Measurements from ENCODE around the gene ENKD1. TPM values are rescaled to one million over a fixed set of nuclear protein-coding genes. Genes with fewer than 3 reads are reported as not detected.

ENKD1 gene
- total and polyA plus RNA-seq, 9 donors: 8.0 to 45.6 (median 21.7) TPM

- TF ChIP-seq CTCF (IDR thresholded peaks at IDR 0.05) (peak; percentile 30 to 61 (median 54)), POLR2A (IDR thresholded peaks at IDR 0.05) (no peak), EP300 (IDR thresholded peaks at IDR 0.05) (no peak)
- WGBS, 3 donors: 21 to 31% (median 24%) methylated on average over 13 of the region's 13 CpGs
- peak; percentile 62 to 79 (median 76) for DNase-seq
- H3K27ac ChIP-seq: peak overlapping the region; percentile 46 to 72
- H3K36me3 ChIP-seq: no peaks in the 10 kb centered on the region
- no peak overlapping the region for H3K4me3 ChIP-seq
- no peaks in the 10 kb centered on the region for H3K9me3 ChIP-seq
- intact Hi-C loops (cut with DNase I): loop anchor here in 2 of 4 donors (10.0 kb wide), 2 partner anchors 132 to 352 kb away; partner anchors contain the start of genes DDX28 (in 1 of the 2), DUS2 (in 1 of the 2), RANBP10 (in 1 of the 2) and TSNAXIP1 (in 1 of the 2)
- peaks cover 12% of the 10 kb centered on the region for H3K4me1 ChIP-seq (ENCODE audit: insufficient read depth)
- H3K27me3 ChIP-seq: no peaks in the 10 kb centered on the region
Measured at GRCh38 chr16:67672739-67673662, 6.5 kb upstream of the ENKD1 start.

GRCh38 chr16:67672306-67672705, 5.8 kb upstream of the ENKD1 start:
- Histone ChIP-seq H3K4me3 (no peak overlapping the region), H3K36me3 (no peaks in the 10 kb centered on the region), H3K9me3 (no peaks in the 10 kb centered on the region), H3K27ac (peak overlapping the region in 1 of 2 donors; percentile 72), H3K4me1 (ENCODE audit: insufficient read depth) (peaks cover 15% of the 10 kb centered on the region), H3K27me3 (no peaks in the 10 kb centered on the region)
- WGBS, 3 donors: 47 to 52% (median 48%) methylated on average over 4 of the region's 4 CpGs
- TF ChIP-seq POLR2A (IDR thresholded peaks at IDR 0.05) (no peak), CTCF (IDR thresholded peaks at IDR 0.05) (no peak), EP300 (IDR thresholded peaks at IDR 0.05) (no peak)
- peak in 2 of 5 donors; percentile 30 to 38 for DNase-seq
- intact Hi-C loops (cut with DNase I): loop anchor here in 2 of 4 donors (10.0 kb wide), 2 partner anchors 132 to 352 kb away; partner anchors contain the start of genes DDX28 (in 1 of the 2), DUS2 (in 1 of the 2), RANBP10 (in 1 of the 2) and TSNAXIP1 (in 1 of the 2)

- intact Hi-C loops (cut with DNase I): loop anchor here (5.0 to 10.0 kb wide), 6 partner anchors 107 to 355 kb away; partner anchors contain the start of genes RIPOR1 (in 2 of the 4), CTCF (in 1 of the 4), CTRL (in 1 of the 4) and DDX28 (in 1 of the 4)
- H3K36me3 ChIP-seq: no peaks in the 10 kb centered on the region
- H3K4me3 ChIP-seq: no peak overlapping the region
- H3K4me1 ChIP-seq (ENCODE audit: insufficient read depth): peaks cover 20% of the 10 kb centered on the region
- WGBS, 3 donors: 86 to 88% (median 87%) methylated on average over 10 of the region's 10 CpGs
- no peaks in the 10 kb centered on the region for H3K9me3 ChIP-seq
- H3K27me3 ChIP-seq: no peaks in the 10 kb centered on the region
- peak in 2 of 5 donors; percentile 15 to 28 for DNase-seq
- H3K27ac ChIP-seq: no peak overlapping the region
- TF ChIP-seq EP300 (IDR thresholded peaks at IDR 0.05) (no peak), POLR2A (IDR thresholded peaks at IDR 0.05) (no peak), CTCF (IDR thresholded peaks at IDR 0.05) (no peak)
Measured at GRCh38 chr16:67669499-67670101, 3.0 kb upstream of the ENKD1 start.

GRCh38 chr16:67668495-67669157, 2.1 kb upstream of the ENKD1 start:
- intact Hi-C loops (cut with DNase I): loop anchor here in 3 of 4 donors (5.0 to 10.0 kb wide), 4 partner anchors 106 to 266 kb away; partner anchors contain the start of genes RIPOR1 (in 2 of the 3), CTCF (in 1 of the 3), CTRL (in 1 of the 3) and PSMB10 (in 1 of the 3)
- no peak for DNase-seq
- no peaks in the 10 kb centered on the region for H3K9me3 ChIP-seq
- TF ChIP-seq POLR2A (IDR thresholded peaks at IDR 0.05) (no peak), CTCF (IDR thresholded peaks at IDR 0.05) (no peak), EP300 (IDR thresholded peaks at IDR 0.05) (no peak)
- H3K36me3 ChIP-seq: no peaks in the 10 kb centered on the region
- 83 to 87% (median 87%) methylated on average over 6 of the region's 6 CpGs for WGBS, 3 donors
- no peak overlapping the region for H3K27ac ChIP-seq
- H3K4me3 ChIP-seq: no peak overlapping the region
- no peaks in the 10 kb centered on the region for H3K27me3 ChIP-seq
- H3K4me1 ChIP-seq (ENCODE audit: insufficient read depth): peaks cover 17% of the 10 kb centered on the region
